Raji (cell line): Measurements from ENCODE around the gene VSX2.

Source experiments
- POLR2A ChIP-seq: IDR thresholded peaks from 2 replicates; pipeline ENCODE4 v1.6.1; 2011; ENCODE audit warnings: low read depth, low read length, control low read depth; ENCODE audit not compliant: insufficient read depth

The VSX2 gene

DNA sequence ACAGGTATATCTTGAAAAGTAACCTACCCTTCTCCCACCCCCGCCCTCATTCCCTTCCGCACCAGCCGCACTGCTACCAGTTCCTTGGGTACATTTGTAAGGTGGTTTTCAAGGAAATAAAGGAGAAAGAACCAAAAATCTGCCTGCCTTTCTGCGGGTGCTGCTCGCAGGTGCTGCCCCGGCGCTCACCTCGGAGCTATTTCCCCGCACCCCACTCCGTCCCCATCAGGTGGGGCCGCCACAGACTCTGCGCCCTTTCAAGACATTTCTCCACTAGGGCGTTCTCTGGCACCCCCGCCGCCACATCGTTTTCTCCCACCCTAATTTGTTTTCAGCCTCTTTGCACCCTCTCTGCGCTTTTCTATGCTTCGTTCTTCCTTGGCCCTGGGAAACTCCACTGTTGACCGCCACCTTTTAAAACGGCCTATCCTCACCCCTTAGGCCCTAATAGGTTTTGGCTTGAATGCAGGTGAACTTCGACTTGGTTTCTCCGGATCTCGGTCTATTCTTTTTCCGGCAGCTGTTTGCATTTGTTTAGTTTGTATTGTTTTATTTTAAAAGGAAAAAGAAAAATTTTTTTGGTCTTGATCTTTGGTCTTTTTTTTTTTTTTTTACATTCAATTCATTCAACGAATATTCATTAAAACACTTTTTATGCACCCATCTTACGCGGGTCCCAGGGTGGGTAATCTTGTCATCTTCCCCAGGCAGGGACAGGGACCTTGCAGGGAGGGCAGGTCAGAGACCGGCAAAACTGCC, 3.0 kb downstream of the VSX2 start:
- TF ChIP-seq POLR2A: no peak

DNA sequence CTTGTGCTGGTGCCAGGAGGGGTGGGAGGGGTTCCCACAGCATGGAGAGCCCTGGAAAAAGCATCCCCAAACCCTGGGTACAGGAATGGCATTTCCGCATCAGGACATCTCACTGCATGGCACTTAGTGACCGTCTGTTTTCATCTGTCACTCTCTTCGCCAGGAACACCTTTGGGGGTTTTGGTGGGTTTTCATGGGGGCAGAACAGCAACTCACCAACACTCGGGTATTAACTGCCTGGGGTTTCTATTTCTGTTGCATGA, 3.5 kb downstream of the VSX2 start:
- TF ChIP-seq POLR2A: no peak

DNA sequence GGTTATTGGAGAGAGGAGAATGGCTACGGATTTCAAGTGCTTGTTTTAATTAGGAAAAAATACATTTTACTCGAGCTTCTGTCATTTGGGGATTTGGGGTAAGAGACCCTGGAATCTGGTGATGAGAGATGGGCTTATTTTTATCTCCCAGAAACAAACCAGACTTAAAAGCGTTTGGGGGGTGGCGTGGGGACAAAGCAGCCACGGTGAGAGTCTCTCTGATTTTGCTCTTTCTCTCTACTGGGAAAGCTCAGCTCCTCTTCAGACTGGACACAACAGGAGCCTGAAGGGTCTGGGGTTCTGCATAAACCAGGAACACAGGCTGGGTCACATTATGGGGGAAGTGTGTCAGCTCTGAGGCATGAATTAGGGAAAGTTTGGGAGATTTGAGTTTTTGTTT, 3.8 kb downstream of the VSX2 start:
- no peak for TF ChIP-seq POLR2A

DNA sequence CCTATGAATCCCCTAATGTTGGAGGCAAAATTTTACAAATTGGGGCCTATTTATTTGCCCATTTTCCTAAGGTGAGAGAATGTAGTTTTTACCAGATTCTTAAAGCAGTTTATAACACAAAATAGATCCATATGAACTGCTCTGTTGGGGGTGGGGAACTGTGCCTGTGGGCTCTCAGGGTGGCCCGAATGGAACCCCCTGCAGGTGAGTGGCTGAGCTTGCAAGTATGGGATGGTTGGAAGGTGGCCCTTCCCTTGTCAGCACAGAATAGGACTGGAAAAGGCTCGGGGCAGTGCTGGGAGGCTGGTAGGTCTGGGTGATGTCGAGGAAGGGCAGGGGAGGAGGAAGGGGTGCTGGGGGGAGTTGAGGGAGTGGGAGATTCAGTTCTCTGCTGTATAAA, 4.9 kb downstream of the VSX2 start:
- no peak for TF ChIP-seq POLR2A

GRCh38 chr14:74245292-74245691, 6.0 kb downstream of the VSX2 start:
- TF ChIP-seq POLR2A: no peak

DNA sequence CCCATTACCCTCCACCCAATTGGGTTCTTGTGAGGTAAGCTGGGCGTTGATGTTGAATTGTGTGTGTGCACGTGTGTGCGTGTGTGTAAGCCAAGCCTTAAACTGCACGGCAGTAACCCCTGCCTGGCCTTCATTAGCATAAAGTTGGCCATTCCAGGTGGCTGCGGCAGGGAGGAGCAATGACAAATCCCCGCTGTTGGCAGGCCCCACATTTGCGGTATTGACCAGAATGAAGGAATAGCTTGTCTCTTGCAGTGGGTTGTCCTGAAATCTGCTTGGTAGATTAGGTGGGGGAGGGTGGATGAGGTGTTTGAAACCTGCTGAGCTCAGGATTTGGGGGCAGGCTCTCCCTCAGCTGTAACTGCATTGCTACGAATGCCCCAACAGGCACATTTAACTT, 7.3 kb downstream of the VSX2 start:
- no peak for TF ChIP-seq POLR2A

DNA sequence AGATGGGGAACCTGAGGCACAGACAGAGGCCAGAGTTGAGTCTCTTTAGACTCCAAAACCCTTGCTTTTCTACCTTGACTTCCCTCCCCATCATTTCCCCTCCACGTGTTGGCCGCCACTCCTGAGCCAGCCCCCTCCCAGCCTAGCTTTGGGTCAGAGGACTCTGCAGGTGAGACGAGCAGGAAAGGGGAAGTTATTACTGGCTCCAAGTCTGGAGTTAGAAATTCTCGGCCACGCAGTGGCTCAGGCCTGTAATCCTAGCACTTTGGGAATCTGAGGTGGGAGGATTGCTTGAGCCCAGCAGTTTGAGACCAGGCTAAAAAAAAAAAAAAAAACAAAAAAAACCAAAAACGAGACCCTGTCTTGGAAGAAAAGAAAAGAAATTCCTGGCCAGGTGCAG, 8.8 kb downstream of the VSX2 start:
- TF ChIP-seq POLR2A: no peak

GRCh38 chr14:74249433-74250375, 10.5 kb downstream of the VSX2 start:
- no peak for TF ChIP-seq POLR2A

DNA sequence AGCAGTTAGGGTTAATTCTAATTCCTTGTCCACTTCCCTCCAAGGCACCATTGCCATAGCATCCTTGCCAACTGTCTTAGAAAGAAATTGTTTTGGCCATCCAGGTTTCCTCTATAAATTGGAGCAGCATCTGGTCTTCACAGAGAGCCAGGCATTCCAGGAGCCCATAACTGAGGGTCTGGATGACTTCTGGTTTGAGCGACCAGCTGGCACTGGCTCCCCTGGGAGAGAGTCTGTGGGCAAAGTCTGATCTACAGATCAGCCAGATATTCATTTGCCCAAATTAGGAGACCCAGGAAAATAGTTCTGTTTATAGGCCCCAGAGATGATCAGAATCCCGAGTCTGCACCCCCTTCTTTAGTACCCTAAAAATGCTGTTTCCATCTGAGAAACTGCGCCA, 16.0 kb downstream of the VSX2 start:
- TF ChIP-seq POLR2A: no peak

DNA sequence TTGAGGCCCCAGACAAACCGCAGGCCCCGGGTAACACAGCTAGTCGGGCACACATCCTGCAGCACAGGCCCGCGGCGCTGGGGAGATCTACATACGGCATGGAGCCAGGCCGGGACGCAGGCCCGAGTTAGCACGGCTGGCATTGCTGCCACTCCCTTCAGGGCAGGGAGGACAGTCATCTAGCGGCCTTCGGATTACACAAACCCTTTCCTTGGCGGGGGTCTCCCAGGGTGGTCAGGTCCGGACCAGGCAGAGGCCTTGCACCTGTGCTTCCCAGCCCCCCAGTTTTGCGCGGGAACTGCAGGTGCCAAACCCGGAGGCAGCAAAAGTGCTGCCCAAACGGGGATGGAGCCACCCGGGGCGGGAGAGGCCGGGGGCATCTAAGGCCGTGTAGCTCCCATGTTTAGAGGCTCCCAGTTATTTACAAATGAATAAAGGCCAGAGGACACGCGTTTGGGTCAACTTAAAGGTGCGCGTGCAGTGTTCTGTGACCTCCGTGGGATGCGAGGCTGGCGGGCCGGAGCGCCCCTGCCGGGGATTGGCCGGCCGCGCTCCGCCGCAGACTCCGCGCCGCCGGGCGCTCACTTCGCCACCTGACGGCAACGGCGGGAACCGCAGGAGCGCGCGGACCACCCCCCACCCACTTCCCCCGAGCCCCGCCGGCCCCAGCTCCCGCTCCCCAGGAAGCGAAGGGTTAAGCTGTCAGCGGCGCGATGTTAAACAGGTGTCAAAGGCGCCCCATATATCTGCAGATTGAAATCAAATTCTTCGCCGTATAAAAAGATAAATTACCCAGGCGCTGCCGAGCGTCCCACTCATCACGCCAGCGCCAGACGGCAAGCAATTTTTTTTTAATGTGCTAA, 18.1 kb downstream of the VSX2 start:
- no peak for TF ChIP-seq POLR2A

GRCh38 chr14:74257941-74258763, 18.9 kb downstream of the VSX2 start:
- TF ChIP-seq POLR2A: no peak

GRCh38 chr14:74258764-74259035, 19.5 kb downstream of the VSX2 start:
- TF ChIP-seq POLR2A: no peak

- no peak for TF ChIP-seq POLR2A
Observed at GRCh38 chr14:74259513-74259912, 20.3 kb downstream of the VSX2 start.

DNA sequence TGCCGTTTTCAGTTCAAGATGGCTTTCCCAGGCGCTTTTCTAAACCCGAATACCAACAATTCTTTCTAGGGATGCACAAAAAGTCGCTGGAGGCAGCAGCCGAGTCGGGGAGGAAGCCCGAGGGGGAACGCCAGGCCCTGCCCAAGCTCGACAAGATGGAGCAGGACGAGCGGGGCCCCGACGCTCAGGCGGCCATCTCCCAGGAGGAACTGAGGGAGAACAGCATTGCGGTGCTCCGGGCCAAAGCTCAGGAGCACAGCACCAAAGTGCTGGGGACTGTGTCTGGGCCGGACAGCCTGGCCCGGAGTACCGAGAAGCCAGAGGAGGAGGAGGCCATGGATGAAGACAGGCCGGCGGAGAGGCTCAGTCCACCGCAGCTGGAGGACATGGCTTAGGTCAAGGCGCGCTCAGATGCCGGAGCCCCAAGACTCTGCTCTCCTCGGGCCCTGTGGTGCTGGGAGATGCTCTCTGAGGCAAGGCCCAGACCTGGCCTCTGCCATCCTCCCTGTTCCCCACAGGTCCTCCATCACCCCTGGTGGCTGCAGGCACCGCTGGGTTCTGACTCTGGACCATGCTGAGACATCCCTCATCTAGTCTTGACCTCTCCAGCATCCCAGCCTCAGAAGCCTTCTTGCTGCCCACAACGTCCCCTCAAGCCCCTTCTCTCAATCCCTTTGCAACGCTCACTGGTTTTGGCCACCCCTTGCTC, 21.4 kb downstream of the VSX2 start:
- no peak for TF ChIP-seq POLR2A
